GDM1 (cell line): Measurements from ENCODE around the gene PALM3.
"Not testable (repeated sequence)": the region's sequence is repeated elsewhere in the genome, so short reads cannot be mapped to it uniquely, and the experiment has no call there.

ENCODE experiments used
- DNase-seq: peaks from one replicate; lab custom pipeline; 2025; lab: John Stamatoyannopoulos, UW

Gene PALM3

DNA sequence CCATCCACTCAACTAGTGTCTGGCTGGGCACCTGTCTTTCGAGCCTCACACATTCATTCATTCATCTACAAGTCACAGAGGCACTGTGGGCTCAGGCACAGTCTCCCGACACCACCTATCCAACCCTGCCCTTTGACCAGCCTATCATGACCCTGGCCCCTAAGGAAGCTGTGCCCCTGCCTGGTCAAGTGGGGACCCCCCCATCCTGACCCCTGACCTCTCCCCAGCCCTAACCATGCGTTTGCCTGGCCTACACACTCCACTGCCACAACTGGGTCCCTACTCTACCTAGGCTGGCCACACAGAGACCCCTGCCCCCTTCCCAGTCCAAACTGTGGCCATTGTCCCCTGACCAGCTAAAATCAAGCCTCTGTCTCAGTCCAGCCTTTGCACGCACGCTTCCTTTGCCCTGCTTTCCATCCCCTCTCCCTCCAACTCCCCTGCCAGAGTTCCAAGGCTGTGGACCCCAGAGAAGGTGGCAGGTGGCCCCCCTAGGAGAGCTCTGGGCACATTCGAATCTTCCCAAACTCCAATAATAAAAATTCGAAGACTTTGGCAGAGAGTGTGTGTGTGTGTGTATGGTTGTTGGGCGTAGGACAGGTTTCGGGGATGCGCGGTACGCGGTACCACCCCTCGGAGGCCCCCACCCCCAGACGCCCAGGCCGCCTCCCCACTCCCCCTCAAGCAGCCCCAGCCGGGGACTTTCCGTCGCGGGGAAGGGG is 30.7 kb downstream of the PALM3 start:
- no peak for DNase-seq

DNA sequence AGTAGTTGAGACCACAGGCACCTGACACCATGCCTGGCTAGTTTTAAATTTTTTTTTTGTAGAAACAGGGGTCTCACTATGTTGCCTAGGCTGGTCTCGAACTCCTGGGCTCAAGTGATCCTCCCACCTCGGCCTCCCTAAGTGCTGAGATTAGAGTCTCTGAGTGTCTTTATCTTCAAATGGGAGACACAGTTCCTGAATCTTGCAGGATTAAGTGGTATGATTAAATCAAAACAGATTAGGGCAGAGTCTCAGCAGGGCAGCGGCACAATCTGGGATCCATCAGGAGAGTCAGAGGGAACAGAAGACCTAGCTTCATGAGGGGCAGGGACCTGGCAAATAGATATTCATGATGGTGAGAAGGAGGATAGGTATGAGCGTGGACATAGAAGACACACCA is 33.0 kb downstream of the PALM3 start:
- DNase-seq: no peak

DNA sequence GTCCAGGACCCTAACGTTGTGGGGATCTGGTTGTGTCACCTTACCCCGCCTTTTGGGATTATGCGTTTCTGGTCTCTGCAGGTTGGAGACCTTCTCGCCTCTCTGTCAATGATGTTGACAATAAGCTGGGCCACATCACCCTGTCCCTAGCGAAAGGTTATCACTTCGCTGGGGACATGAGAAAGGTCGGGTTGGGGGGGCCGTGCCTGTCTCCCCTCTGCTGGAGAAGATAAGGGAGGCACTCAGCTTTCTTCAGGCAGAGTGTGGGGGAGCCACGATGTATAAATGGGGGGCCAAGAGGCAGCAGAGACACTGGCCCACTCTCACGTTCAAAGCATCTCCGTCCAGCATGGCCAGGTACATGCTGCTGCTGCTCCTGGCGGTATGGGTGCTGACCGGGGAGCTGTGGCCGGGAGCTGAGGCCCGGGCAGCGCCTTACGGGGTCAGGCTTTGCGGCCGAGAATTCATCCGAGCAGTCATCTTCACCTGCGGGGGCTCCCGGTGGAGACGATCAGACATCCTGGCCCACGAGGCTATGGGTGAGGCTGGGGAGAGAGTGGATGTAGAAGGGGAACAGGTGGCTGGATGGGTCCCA is 33.9 kb downstream of the PALM3 start, which contains the start of gene RLN3:
Gene RLN3 (plus strand): TSS at position 293 of the 595 bp plus-strand sequence. CDS start 57 bp downstream, at position 350.
- no peak for DNase-seq

DNA sequence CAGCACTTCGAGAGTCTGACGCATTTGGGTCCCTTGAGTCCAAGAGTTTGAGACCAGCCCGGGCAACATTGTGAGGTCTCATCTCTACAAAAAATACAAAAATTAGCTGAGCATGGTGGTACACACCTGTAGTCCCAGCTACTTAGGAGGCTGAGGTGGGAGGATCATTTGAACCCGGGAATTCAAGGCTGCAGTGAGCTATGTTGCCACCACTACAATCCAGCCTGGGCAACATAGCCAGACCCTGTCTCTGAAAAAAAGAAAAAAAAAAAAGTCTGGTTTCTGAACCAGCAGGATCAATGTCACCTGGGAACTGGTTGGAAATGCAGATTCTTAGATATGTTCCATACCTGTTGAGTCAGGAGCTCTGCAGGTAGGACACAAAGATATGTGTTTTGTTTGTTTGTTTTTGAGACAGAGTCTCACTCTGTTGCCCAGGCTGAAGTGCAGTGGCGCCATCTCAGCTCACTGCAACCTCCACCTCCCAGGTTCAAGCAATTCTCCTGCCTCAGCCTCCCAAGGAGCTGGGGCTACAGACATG is 35.2 kb downstream of the PALM3 start:
- not testable (repeated sequence) for DNase-seq

DNA sequence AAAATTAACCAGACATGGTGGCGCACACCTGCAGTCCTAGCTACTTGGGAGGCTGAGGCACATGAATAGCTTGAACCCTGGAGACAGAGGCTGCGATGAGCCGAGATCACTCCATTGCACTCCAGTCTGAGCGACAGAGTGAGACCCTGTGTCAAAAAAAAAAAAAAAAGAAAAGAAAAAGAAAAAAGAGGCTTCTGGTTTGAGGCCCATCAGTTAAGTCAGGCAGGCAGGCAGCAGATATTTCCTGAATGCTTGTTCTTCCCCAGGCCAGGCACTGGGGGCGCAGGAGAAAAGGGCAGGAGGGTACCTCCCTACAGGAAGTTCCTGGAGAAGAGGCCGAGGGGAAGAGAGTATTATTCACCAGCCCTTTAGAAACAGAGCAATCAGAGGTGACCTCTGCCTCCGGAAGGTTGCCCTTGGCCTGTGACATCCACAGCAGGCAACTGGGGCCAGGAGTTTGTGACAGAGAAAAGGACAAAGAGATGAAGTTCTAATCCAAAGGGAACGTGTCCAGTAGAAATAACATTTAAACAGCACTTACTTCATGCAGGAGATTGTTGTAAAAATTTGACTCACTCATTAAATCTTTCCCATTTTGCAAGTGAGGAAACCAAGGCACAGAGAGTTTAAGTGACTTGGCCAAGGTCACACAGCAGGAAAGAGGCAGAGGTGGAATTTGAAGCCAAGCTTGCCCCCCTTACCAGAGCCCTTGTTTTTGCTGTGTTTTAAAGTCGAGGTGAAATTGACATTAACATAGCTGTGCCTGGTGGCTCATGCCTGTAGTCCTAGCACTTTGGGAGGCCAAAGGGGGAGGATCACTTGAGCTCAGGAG is 38.3 kb downstream of the PALM3 start:
- DNase-seq: peak; percentile 68

DNA sequence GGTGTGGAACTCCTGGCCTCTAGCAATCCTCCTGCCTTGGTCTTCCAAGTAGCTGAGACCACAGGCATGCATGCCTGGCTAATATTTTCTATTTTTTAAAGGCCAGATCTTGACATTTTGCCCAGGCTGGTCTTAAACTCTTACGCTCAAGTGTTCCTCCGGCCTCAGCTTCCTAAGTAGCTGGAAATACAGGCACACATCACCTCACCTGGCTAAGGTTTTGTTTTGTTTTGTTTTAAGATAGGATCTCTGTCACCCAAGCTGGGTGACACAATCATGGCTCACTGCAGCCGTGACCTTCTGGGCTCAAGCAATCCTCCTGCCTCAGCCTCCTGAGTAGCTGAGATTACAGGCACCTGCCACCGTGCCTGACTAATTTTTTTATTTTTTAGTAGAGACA is 39.4 kb downstream of the PALM3 start:
- no peak for DNase-seq

DNA sequence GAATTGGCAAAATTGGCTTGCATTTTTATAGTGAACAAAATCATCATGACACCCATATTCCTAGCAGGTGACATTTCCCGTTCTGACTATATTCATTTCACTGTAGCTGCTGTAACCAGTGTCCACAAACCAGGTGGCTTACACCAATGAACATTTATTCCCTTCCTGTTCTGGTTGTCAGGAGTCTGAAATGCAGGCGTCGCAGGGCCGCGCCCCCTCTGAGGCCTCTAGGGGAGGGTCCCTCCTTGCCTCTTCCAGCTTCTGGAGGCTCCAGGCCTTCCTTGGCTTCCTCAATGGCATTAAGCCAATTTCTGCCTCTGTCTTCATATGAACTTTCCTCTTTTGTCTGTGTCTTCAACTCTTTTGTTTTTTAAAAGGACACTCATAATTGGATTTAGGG is 40.4 kb downstream of the PALM3 start:
- DNase-seq: peak; percentile 17

DNA sequence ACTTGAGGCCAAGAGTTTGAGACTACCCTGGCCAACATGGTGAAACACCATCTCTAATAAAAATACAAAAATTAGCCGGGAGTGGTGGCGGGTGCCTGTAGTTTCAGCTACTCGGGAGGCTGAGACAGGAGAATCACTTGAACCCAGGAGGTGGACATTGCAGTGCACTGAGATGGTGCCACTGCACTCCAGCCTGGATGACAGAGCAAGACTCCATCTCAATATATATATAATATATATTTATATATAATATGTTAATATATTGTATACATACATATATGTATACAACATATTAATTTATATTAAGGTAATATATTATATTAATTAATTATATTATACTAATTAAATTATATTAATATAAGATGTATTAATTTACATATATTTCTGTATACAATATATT is 42.1 kb downstream of the PALM3 start:
- DNase-seq: not testable (repeated sequence)

DNA sequence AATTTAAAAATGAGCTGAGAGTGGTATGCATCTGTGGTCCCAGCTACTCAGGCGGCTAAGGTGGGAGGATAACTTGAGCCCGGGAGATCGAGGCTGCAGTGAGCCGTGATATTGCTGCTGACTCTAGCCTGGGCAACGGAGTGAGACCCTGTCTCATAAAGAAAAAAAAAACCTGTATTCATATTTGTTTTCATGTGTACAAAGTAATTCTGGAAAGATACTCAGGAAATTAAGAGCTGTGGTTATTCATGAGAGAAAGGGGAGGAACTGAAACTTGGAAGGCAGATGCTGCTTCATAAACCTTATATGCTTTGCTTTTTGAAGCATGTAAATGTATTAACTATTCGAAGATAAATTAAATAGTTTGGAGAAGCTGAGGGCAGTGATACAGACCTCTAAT is 42.8 kb downstream of the PALM3 start:
- DNase-seq: no peak

DNA sequence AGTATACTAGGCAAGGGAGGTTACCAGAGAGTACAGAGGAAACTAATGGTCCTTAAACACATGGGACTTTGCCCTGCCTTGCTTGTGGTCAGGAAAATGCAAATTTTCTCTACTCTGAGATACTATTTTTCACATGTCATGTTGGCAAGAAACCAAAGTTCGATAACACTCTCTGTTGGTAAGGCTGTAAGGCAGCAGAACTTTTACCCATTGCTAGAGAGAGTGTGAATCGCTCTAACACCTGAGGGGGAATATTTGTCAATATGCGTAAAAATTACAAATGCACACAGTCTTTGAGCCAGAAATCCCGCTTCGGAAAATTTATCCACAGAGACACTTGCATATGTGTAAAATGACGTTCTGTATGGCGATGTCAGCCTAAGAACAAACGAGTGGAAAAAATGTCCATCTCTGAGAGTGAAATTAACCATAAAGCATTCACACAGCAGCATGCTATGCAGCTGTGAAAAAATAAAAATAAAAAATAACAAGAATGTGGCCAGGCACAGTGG is 46.3 kb downstream of the PALM3 start:
- DNase-seq: no peak

DNA sequence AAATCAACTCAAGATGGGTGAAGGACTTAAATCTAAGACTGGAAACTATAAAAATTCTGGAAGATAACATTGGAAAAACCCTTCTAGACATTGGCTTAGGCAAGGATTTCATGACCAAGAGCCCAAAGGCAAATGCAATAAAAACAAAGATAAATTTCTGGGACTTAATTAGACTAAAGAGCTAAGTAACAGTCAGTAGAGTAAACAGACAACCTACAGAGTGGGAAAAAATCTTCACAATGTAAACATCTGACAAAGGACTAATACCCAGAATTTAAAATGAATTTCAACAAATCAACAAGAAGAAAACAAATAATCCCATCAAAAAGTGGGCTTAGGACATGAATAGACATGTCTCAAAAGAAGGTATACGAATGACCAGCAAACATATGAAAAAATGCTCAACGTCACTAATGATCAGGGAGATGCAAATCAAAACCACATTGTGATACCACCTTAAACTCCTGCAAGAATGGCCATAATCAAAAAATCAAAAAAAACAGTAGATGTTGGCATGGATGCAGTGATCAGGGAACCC is 49.4 kb downstream of the PALM3 start:
- no peak for DNase-seq

DNA sequence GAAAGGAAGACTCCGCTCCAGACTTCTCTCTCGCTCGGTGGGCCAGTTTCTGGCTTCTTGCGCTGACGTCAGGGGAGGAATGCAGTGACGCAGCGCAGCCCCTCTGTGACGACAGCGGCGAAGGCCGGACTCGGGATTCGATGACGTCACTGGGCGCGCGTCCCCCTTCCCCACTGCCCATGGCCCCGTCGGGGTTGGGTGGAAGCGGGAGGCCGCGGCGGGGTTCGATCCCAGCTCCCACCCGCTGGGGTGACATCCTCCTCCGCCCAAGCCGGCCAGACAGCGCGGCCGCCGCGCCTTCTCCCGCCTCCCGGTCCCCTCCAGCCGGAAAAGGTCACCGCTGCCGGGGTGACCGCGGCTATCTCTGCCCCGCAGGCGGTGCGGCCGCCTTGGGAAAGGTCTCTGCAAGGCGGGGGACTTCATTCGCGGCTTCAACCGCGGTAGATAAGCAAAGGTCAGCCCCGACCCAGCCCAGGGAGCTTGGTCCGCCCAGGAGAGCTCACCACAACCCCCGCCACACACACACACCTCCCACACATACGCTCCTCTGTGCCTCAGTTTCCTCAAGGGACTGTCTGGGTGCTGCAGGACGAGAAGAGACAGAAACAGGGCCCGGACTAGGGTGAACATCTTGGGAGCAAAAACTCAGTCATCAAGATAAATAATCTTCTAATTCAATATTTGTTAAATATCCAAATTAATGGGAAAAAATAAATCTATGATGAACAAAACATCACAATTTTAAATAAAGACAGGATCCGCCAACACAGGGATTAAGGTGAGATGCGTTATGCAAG is 54.9 kb downstream of the PALM3 start:
- peak; percentile 59 for DNase-seq

DNA sequence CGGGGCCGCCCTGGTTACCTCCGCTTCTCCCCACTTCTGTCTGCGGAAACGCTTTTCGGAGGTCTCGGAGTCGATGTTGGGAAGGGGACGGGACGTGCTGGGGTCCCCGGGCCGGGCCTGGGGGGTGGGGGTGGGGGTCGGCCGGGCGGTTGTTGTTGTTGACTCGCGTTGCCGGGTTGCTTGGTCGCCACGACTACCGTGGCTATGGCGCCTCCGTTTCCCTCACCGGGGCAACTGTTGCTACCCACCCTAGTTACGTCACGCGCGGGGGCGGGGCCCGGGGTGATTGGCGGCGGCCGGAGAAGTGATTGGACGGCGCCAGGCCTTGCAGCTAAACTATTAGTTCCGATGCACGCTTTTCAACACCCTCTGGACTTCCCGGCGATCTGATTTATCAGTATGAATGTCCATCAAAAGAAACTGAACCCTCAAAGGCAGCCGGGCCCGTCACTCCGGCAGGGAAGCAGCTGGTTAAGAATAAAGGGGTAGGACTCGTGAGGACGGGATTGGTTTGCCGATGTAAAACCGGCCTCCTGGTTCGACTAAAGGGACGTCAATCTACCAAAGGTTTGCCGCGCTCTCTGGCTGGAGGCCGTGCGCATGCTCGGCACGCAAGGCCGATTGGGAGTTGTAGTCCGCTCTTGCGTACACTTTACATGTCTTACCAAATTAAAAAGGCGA is 55.7 kb downstream of the PALM3 start, which contains the start of gene RFX1:
Gene RFX1 (minus strand): TSS at position 236 of the 681 bp plus-strand sequence. CDS start 12,477 bp downstream, outside the sequence.
- DNase-seq: peak; percentile 99

DNA sequence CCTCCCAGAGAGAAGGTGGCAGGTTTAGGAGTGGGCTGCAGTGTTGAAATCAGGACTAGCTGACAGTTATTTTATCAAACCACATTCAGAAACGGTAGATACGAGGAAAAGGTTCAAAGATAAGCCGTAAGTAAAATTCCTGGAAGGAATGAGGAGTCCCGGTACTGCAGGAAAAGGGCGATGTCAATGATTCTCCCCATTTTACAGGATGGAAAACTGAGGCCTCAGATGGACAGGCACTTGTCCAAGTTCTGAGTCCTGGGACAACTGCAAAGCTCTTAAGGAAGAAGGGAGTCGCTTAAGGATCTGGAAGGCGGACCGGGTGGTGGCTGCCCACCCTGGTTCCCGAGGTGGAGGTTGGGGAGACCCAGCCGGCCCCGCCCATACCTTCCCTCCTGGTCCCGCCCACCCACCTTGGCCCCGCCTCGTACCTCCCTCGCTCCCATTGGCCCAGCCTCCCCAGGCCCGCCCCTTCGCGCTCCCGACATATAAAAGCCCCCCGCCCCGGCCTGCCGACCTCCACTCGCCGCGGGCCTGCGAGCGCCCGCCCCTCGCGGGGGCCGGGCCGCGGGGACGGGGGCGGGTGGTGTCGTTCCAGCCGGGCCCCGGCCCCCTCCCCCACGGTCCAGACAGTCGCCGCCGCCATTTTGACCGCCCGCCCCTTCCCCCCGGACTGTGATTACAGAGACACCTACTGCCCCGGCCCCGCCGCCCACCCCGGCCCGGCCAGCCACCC is 56.4 kb downstream of the PALM3 start:
- peak; percentile 80 for DNase-seq

DNA sequence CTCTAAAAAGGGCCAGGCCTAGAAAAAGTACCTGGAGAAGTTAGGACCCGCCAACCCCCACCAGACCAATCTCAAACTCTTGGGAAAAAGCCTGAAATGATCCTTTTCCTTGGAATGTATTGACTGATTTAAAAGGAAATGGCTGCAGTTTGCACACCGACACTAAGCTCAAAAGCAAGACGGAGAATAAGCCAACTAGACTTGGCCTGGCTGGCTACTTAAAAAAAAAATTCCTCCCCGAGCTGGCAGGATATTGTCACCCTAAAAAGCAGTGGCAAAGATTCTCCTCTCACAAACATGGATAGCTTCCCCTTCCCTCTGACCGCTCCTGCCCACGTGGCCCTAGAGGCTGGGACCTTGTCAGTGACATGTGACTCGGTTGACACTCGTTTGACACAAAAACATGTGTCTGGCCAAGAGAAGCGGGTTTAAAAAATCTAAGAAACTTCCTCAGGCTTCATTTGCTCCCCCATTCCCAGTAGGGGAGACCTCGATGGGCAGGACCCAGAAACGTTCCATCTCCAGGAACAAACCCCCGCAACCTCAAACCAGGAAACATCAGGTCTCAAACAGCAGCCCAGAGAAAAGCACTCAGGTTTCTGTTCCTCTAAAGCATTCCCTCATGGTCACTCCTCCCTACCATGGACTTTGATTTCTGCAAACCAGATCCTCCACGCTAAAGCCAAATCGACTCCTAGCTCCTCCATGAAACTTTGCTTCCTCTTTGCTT is 57.1 kb downstream of the PALM3 start:
- DNase-seq: no peak
